NCI-H1417 (cell line): ENCODE results near the gene BEST3.
A peak's percentile ranks its signal among the peaks of the same experiment; 100 is the strongest.
"Not testable (repeated sequence)": the region's sequence is repeated elsewhere in the genome, so short reads cannot be mapped to it uniquely, and the experiment has no call there.

Experiments used
- DNase-seq, 3 experiments: peaks; one replicate each; lab custom pipeline; 2025; lab: John Stamatoyannopoulos, UW

The BEST3 gene

DNA sequence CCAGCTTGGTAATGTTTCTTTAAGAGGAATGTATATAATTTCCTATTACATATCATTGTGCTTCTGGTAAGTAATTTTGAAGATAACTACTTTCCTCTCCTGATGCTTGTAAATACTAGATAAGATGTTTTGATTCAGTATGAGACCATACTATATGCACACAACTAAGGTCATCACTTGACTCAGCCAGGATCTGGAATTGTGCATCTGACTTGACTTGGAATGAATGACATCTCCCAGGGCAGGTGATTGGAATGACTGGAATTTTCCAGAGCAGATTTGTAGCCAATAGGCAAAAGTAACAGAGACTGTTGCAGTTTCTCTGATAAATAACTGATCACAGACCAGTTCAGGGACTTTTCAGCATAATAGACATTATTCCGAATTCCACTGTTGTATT is 11.1 kb downstream of the BEST3 start:
- DNase-seq: no peak

DNA sequence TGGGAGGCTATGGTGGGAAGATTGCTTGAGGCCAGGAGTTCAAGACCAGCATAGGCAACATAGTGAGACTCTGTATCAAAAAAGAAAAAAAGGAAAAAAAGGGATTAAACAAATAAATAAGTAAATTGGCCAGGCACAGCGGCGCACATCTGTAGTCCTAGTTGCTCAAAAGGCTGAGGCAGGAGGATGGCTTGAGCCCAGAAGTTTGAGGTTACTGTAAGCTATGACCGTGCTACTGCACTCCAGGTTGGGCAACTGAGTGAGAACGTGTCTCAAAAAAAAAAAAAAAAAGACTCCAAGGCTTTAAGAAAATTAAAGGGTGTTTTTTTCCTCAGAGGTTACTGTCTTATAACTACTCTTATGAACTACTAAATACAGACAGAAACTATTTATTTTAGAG is 11.7 kb downstream of the BEST3 start:
- DNase-seq: no peak

DNA sequence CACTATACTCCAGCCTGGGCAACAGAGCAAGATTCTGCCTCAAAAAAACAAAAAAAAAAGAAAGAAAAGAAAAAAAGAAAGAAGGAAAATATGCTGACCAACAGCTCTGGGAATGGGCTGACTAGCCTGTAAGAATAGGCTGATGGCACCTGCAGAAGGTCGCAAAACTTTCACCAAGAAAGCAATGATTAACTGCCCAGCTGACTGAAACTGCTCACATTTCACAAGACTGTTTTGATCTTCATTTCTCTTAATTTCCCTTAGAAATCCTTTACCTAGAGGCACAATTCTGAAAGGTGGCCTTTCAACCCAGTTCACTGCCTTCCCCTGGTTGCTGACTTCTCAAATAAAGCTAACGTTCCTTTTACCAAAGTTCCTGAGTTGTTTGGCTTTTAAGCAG is 12.4 kb downstream of the BEST3 start:
- no peak for DNase-seq

DNA sequence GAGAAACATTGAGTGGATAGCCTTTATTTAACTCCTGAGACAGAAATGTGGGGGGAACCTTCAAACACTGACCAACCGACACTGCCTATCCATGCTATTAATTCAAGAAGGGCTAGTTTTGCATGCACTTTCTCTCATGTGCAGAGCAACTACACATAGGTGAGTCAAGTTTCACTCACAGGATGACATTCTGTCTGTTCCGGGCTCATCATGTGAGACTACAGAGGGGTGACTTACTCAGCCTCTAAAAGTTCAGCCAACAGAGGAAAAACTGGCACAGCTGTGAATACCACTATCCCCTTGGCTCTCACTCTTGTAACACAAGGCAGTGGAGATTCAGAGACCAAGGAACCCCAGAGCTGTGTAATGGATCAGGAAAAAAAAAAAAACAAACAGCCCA is 13.3 kb downstream of the BEST3 start:
- no peak for DNase-seq

DNA sequence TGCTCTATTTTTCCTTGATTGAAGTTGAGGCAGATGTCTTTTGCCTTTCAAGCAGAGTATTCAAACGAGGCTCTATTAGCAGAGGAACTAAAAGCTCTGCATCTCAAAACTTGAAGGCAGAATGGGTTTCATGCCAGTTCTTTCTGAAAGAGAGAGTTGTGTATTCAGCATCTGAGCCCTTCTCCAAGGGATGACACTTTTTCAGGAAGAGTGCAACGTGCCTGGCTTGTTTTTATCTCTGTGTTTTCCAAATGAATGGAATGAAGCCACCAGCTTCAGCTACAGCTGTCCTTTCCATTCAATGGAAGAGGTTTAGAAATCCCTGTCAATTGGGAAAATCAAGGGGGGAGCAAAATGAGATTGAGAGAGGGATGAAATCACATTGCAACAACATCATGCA is 14.6 kb downstream of the BEST3 start:
- no peak for DNase-seq

DNA sequence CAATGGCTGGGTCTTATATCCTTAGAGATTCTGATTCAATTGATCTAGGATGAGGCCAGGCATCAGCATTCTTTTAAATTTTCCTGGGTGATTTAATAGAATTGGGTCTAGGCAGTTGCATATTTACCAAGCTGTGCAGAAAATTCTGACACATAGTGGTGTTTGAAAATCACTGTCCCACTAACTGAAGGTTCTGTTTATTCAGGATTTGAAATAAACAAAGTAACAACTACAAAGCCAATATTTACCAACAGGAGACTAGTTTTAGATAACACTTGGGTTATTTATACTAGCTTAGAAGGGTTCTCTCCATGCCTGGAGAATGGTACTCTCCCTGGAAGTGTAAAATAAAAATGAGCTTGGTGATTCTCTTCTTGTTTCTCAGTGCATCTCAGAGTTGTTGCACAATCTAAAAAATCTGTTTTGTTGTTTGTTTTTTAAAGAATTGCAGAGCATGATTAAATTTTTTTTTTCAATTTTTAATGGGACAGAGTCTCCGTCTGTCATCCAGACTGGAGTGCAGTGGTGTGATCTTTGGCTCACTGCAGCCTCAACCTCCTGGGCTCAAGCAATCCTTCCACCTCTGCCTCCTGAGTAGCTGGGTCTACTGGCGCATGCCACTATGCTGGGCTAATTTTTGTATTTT is 16.9 kb downstream of the BEST3 start:
- DNase-seq: no peak

DNA sequence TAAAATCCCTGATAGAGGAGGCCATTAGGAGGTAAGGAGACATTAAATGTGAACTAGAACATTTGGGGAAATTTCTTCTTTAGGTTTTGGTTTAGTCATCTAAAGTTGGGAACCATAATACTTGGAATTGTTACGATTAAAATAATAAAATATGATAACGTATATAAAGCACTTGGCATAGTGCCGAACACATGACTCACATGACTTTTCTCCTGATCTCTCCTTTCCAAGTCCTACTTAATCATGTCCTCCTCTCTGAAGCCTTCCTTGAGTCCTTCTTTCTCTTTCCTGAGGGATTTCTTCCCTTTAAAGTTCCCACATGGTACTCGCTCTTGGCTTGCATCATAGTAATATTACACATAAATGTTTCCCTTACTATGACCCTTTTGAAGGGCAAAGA is 20.0 kb downstream of the BEST3 start:
- no peak for DNase-seq

DNA sequence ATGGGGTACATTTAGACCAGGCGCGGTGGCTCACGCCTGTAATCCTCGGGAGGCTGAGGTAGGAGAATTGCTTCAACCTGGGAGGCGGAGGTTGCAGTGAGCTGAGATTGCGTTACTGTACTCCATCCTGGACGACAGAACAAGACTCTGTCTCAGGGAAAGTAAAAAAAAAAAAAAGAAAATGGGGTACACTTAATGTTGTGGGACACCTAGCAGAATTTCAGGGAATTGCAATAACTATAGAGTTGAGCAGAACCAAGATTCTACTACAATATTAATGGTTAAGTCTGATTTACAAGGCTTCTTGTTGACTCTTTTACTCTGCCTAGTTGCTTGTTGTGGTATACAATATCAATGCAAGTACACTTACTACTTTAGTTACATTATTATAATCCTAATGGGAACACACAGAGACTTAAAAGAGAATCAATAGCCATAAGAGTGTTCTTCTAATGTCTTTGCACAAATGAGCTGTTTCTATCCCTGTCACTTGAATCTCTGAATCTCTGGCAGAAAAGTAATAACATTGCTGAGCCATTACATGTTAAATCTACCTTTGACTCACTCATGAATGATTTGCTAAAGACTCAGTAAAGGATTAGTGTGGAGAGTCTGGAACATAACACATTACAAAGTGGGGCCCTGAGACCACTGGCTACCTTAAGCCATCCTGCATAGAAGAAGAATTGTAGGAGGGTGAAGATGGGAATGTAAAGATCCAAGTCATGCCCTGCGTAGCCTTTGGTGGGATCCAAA is 22.7 kb downstream of the BEST3 start:
- no peak for DNase-seq

DNA sequence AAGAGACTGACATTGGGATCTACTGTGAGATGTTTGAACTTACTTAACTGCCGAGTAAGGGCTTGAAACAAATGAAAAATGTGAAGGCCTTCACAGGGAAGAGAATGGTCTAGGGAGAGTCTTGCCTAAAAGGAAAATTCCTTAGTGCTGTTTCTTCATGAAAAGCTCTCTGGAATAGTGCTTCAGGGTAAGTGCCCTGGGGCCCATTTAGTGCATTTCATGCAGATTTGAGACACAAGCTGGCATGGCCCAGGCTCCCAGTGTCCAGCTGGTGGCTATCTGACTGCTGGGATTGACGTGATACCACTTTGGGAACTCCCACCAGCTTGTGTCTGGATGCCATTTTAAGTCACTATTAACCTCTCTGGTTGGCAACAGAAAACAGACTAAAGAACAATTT is 26.9 kb downstream of the BEST3 start:
- no peak for DNase-seq

DNA sequence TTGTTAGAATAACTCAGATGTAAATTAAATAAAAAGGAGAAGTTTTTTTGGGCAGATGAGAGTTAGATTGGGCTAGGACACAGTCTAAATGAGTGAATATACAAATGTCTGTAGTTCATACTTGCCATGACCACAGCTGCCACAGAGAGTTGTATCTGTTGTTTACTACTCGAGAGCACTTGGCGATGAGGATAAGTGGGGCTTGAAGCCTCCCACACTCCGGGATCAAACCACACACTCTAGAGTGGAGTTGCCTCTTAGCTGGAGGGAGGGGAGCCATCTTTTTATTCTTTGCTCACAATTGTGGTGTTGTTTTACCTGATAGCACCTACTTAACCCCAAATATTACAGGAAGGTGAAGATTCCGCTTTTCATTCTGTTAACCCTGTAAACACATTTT is 27.5 kb downstream of the BEST3 start:
- DNase-seq: peak in 1 of 3 experiments; percentile 97

DNA sequence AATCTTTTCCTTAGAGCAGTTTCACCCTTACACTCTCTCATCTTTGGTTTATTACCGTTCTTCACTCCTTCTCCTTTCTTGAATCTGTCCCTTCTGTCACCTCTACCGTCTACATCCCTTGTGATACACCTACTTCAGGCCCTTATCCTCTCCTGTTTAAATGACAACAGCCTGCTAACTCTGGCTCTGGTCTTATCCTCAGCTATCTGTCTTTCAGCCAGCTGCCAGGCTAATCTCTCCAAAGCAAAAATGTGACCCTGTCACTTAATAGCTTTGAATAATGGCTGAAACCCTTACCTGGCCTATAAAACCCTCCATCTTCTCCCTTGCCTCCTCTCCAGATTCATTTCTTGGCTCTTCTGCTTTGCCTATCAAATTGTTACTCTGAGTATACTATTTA is 32.3 kb downstream of the BEST3 start:
- DNase-seq: no peak

DNA sequence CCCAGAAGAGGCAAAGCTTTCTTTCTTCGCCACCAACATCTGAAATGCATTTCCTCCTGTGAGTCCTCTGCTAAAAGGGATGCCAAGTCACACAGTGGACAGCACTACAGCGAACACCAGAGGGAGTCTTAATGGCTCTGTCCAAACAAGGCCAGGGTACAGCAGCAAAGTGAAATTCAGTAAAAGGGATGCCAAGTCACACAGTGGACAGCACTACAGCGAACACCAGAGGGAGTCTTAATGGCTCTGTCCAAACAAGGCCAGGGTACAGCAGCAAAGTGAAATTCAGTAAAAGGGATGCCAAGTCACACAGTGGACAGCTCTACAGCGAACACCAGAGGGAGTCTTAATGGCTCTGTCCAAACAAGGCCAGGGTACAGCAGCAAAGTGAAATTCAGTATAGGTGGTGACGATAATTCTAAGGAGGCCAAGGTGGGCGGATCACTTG is 34.1 kb downstream of the BEST3 start:
- DNase-seq: not testable (repeated sequence)

DNA sequence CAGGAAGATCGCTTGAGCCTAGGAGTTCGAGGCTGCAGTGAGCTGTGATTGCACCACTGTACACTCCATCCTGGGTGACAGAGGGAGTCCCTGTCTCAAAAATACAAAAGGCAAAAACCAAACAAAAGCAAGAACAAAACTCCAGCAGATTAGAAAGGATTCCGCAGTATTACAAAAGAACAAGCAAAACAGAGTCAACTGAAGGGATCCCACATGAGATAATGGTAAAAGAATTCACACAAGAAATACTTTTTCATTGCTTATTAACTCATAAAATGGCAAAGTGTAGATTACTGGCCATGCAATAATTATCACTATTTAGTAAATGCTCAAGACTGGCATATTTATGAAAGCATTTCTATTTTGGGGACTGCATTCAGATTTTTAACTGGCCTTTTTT is 35.4 kb downstream of the BEST3 start:
- no peak for DNase-seq

DNA sequence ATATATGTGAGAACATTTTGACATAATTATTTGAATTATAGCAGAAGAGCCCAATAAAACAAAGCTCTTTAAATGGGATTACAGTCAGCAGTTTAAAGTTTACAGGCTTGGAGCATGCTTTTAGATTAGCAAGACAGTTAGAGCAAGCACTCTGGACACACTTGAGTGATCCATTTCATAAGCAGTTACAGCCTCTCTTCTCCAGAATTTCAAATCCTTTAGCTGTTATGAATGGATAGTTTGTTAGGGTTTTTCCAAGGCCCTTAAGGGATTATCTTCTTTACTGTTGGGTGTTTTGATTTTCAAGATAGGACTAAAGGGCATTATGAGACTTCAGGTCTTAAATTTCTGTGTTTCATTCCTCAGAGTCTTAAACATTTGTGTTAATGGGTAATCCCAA is 36.3 kb downstream of the BEST3 start:
- peak in 1 of 3 experiments; percentile 10 for DNase-seq

DNA sequence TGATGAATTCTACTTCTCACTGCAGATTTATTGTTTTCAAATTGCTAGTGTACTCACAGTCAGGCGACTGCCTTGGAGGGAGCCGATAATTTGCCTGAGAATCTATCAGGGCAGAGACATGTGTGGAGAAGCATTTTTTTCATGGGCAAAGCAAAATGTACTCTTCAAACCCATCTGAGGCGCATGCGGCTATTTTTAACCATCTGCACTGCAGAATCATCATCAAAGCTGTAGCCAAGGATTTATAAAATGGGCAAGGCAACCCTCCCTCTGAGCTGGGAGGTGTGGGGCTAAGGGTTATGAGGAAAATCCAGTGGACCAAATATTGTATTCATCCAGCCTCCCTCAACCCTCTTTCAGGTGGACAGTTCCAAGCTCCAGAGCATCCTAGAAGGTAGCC is 37.7 kb downstream of the BEST3 start:
- DNase-seq: no peak

DNA sequence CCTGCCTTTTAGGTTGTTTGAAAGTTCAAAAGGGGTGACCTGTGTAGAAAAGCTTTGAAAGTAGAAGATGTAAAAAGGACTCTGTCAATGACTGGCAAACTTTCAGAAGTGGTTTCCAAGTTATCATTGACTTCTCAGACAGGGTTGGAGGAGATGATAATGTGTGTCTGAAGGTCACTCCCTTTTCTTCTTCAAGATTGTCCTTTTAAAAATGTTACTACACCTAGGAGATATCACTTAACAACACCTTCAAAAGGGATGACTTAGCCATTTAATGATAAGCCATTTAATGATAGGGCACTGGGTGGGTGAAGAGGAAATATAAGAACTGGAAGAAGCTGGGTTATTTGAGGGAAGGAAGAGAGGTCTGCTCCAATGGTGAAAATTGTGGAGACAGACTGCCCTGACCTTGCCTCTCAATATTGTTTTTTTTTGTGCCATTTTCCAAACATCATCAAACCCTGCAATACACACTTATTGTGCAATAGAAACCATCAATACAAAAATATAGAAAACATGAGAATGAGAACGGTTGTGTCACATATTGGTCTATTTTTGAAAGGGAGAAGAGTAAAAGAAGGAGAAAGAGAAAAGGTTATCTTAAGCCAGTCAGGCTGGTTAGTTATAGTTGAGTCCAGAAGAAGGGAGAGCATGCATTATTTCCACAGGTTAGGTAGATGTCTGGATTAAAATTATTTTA is 38.8 kb downstream of the BEST3 start:
- DNase-seq: no peak

DNA sequence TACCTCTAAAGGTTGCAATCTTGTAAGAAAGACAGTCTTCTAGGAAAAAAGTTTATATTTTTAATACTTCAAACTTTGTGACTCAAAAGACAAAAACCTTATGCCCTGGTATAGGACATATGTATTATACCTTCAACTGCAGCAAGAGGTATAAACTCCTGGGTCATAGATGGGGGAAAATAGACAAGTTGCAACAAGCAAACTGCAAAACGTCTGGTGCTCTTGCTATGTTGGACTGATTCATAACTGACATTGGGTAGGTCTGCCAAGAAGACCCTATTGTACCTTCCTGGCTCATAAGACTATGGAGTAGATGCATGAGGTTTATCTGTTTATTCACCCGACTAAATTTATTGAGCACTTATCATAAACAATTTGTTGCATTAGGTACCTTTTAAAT is 40.9 kb downstream of the BEST3 start:
- no peak for DNase-seq

DNA sequence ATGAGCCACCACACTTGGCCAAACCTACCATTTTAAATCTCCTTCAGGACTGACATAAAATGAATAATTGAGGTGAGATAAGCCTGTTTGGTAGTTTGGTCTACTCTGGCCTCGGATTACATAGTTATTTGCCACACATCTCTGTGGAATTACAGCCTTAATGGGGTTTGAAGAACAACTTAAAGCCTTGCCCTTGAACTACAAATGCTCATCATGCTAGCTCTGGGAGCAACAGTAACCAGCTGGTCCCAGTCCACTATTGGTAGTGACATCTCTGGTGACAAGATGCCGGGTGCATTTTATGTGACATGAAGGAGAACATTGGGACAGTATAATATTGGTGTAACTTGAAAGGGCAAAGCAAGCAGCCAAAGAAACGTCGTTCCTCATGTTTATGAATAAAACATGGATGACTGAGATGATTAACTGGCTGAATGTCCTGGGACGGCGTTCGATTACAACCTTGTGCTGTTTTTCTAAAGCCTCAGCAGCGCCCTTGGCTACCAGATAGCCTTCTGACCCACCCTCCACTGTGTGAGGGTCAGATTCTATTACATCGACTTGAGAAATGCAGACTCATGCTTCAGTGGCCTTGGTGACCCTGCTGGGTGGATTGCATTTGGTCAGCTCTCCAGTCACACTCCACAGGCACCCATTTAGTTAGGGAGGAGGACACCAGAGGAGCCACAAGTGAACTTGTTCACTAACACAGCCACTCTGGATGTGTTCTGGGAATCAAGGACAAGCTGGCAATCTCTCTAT is 41.5 kb downstream of the BEST3 start:
- no peak for DNase-seq

DNA sequence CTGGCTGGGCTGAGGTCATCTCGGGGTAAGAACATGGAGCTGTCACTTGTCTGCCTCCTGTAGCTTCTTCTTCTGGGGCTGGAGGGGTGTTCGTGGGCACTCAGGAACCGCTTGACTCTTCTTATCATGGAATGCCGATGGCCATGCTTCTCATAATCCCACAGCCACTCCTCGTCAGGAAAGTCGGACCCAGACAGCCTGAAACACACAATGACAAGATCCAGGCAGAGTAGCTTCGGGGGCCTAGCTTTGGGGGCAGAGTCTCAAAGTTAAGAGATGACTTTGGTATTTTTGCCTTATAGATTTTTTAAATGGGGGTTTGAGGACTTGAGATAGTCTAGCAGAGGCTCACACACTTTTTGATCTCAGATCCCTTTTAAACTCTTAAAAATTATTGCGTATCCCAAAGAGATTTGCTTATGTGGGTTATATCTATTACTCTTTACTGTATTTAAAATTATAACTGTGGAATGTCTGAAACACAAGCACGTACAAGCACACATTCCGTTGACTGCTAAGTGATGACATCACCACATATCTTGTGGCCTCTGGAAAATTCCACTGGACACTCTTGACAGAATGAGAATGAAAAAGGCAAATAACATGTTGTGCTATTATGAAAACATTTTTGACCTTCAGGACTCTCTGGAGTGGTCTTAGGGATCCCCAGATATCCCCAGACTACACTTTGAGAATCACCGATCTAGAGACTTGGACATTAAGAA is 43.3 kb downstream of the BEST3 start:
- DNase-seq: no peak

DNA sequence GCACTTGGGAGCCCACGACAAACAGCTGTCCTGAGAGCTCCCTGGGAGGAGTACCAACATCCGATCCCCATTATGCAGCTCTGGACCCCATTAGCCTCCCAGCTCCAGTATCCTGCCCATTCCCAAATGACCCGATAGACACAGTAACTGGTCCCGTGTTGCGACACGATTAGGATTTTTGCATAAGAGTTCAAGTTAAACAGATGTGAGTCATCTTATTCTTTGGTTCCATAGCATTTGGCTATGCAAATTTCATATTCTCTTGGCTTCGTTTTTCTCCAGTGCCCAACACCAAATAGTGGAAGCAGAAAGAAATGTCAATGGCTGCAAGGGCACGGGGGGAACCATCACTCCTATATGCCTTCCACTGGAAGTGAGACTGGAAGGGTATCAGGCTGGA is 45.4 kb downstream of the BEST3 start:
- DNase-seq: no peak

DNA sequence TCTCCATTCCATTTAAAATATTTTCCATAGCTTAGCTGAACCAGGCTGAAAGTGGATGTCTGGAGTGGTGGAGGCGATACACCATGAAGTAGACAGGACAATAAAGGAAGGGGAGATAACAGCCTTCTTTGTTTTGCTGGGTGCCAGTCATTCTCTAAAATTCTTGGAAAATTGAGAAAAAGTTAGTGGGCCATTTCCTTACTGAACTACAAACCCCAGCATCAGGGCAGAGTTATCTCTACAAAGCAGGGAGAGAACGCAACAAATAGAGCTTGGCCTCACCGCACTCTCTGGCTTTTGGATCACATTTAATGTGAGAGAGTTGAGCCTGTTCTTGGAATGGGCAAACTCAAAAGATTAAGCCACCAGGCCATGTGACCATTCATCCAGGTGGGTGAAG is 47.2 kb downstream of the BEST3 start:
- DNase-seq: no peak

DNA sequence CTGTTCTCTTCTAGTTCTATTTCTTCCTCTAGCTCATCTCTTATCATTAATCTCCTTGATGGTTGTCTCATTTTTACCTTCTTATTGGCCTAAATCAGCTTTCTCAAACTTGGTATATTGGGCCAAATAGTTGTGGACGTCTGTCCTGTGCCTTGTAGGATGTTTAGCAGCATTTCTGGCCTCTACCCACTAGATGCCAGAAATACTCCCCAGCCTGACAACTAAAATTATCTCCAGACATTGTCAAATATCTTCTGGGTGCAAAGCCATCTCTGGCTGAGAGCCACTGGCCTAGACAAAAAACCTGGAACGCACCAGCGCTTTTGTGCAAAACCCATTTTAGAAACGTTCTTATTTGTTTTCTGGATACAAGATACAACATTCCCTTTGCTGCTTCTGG is 49.6 kb downstream of the BEST3 start:
- no peak for DNase-seq
